ENCODE data around the gene NKAIN4. TPM values are rescaled to one million over a fixed set of nuclear protein-coding genes. Genes with fewer than 3 reads are reported as not detected.

Gene NKAIN4
- total RNA-seq, 3 donors from 2014 or later, result 1.6 TPM; not detected in 2

GRCh38 chr20:63220696-63221399, 33.4 kb downstream of the NKAIN4 start:
- intact Hi-C loops (cut with DNase I, micrococcal nuclease), result no loop called here

GRCh38 chr20:63219866-63220521, 34.3 kb downstream of the NKAIN4 start:
- H3K4me1 ChIP-seq (ENCODE audit: low read depth), result peaks cover 9% of the 10 kb centered on the region
- H3K4me3 ChIP-seq, result no peak overlapping the region
- DNase-seq (no peak), ATAC-seq (no peak)
- intact Hi-C loops (cut with DNase I, micrococcal nuclease), result no loop called here
- no peak for TF ChIP-seq CTCF (IDR thresholded peaks at IDR 0.05)
- no peaks in the 10 kb centered on the region for H3K9me3 ChIP-seq
- no peaks in the 10 kb centered on the region for H3K36me3 ChIP-seq (ENCODE audit: low read depth)

More at GRCh38 chr20:63220696-63221399, 33.4 kb downstream of the NKAIN4 start:
- DNase-seq (peak in 1 of 3 donors; percentile 46), ATAC-seq (no peak)
- Histone ChIP-seq H3K36me3 (ENCODE audit: low read depth) (no peaks in the 10 kb centered on the region), H3K9me3 (no peaks in the 10 kb centered on the region), H3K4me1 (ENCODE audit: low read depth) (peaks cover 6% of the 10 kb centered on the region), H3K4me3 (no peak overlapping the region)
- TF ChIP-seq CTCF (IDR thresholded peaks at IDR 0.05), result no peak

GRCh38 chr20:63219447-63219821, 34.8 kb downstream of the NKAIN4 start:
- Histone ChIP-seq H3K4me1 (ENCODE audit: low read depth) (peaks cover 14% of the 10 kb centered on the region), H3K36me3 (ENCODE audit: low read depth) (no peaks in the 10 kb centered on the region), H3K4me3 (no peak overlapping the region), H3K9me3 (no peaks in the 10 kb centered on the region)
- ATAC-seq (no peak), DNase-seq (no peak)
- intact Hi-C loops (cut with DNase I, micrococcal nuclease), result no loop called here
- TF ChIP-seq CTCF (IDR thresholded peaks at IDR 0.05), result no peak

DNA sequence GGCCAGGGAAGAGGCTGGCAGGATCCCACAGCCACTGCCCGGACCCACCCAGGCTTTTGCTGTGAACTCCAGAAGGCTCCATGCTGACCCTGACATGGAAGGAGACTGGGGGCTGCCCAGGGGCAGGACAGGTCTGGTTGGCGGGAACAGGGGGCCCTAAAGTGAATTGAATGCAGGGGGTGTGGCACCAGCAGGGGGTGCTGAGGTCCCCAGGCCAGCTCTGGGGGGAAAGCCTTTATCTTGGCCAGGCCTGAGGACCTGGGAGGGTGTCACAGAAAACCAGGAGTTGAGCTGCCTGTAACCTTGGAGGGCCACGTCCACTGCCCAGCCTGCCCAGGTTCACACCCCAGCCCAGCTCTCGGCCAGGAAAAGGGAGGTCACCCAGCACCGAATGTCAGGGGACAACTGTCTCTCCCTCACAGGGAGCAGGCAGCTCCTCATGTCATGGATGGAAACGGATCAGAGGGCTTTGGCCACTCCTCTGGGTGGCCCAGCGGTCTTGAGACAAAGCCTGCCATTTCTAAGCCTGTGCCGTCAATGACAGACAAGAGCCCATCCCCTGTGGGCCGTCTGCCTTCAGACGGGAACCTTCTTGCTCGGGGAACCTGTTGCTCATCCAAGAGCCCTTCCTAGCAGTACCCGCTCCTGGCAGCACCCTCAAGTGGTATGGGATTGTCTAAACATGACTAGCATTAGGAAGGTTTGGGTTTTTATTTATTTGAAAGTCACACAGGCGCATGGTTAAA, 35.4 kb downstream of the NKAIN4 start:
- no peak for DNase-seq

DNA sequence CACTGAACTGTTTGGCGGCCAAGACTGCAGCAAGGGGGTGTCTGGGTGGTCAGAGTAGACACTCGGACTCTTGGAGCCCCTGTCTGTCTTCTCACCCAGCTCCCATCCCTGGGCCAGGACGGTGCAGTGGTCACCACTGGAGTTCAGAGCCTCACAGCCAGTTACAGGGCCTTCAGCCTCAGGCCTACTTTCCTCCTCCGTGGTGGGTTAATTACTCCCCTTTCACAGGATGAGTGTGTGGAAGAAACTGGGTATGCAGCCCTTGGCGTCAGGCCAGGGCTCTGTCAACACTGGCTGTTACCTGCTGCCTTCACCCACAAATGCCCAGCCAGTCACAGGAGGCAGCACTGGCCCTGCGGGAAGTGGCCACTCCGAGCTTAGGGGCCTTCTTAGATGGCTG, 36.6 kb downstream of the NKAIN4 start:
- intact Hi-C loops (cut with DNase I, micrococcal nuclease), result no loop called here
- TF ChIP-seq CTCF (IDR thresholded peaks at IDR 0.05), result no peak
- Histone ChIP-seq H3K9me3 (no peaks in the 10 kb centered on the region), H3K4me3 (no peak overlapping the region), H3K36me3 (ENCODE audit: low read depth) (no peaks in the 10 kb centered on the region), H3K4me1 (ENCODE audit: low read depth) (peaks cover 23% of the 10 kb centered on the region)
- ATAC-seq (no peak), DNase-seq (no peak)

More for the DNA sequence above, 35.4 kb downstream of the NKAIN4 start:
- Histone ChIP-seq H3K9me3 (no peaks in the 10 kb centered on the region), H3K4me3 (no peak overlapping the region), H3K4me1 (ENCODE audit: low read depth) (peaks cover 19% of the 10 kb centered on the region), H3K36me3 (ENCODE audit: low read depth) (no peaks in the 10 kb centered on the region)
- no peak for ATAC-seq
- TF ChIP-seq CTCF (IDR thresholded peaks at IDR 0.05), result no peak
- intact Hi-C loops (cut with DNase I, micrococcal nuclease), result no loop called here

Measured in mucosa of descending colon (tissue), 3 donors.